OCI-M2 (cell line): ENCODE measurements around the gene KCNG2.
"Not testable (repeated sequence)": the region's sequence is repeated elsewhere in the genome, so short reads cannot be mapped to it uniquely, and the experiment has no call there.

Experiments
- DNase-seq: peaks from one replicate; lab custom pipeline; 2025; ENCODE audit not compliant: unreplicated experiment; lab: John Stamatoyannopoulos, UW

Gene KCNG2

DNA sequence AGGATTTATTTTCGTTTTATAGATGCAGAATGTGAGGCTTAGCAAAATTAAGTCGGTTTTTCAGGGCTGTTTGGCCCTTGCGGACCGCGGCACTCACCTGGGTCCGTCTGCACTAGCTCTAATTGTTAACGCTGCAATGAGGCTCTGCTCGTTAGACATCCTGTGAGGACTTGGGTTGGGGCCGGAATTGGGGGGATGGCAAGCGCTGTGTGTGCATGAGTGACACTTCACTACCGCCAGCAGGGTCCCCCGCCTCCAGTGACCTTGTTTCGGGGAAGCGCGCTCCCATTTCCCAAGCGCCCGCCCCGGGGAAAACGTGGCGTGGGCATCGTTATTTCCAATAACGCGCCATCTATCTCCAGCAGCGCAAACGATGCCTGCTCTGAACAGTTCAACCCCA lies 54.2 kb downstream of the KCNG2 start:
- DNase-seq: no peak

DNA sequence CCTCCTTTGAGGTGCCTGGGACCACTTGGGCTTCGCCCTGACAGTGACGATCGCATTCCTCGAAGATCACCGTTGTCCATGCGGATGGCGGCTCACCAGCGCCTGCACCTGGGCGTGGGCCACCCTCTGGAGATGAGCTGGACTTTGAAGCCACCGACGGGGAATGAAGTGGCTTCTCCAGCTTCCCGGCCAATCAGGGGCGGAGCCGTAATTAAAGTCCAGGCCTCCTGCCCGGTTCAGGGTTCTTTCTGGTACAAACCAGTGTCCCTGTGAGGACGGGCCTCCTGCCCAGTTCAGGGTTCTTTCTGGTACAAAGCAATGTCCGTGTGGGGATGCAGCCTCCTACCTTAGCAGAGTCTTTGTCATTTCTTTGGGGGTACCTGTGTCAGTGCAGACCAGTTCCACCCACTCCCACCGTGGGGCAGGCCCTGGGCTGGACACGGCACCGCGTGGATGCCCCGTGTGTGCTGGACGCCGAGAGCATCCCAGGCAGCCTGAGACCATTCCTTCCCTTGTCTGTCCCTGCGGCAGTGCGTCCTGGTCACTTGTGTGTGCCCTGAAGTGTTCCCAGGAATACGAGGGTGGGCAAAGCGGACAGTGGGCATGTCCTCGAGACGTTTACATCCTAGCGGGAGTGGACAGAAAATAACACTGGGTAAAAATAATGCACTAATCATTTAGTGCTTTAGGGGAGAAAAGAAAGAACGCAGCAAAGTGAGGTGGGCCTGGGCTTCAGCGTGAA lies 55.0 kb downstream of the KCNG2 start:
- DNase-seq: no peak

DNA sequence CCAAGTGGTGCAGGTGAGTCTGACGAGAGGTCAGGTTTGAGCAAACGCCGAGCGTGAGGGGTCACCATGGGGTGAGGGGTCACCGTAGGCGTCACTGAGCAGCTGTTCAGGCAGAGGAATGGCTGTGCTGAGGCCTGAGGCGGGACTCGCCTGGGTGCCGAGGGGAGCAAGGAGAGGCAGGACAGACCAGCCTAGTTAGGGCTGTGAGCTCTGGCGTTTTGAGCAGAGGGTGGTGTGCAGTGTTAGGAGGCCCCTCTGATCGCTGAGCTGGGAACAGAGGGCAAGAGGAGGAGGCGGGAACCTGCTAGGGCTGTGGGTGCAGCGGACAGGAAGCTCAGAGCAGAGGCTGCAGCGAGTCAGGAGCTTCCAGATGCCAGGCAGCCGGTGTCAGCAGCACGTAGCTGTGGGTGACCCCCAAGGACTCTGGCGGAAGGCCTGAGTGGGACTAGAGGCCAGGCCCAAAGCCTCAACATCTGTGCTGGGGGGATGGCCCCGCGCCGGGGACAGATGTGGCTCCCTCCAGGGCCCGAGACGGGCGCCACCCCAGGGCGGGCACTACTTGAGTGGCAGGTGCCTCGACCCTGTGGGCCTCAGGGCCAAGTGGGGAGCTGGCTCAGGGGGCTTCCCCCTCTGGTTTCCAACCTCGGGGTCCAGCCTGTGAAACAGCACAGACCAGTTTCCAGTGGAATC lies 55.7 kb downstream of the KCNG2 start:
- DNase-seq: no peak

DNA sequence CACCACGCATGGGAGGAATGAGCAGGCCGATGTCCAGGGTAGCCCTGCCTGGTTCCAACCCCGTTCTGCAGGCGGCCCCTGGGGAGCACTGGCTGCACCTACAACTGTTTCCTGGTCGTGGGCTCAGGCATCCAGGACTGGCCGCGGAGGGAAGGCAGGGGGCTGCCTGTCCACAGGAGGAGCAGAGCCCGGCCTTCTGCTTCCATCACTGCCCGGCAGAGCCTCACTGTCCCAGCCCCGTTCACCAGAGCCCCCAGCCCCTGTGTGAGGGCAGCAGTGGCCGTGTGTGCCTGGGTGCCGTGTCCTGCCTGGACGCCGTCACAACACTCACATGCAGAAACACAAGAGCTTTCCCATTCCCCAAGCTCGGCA lies 56.2 kb downstream of the KCNG2 start:
- no peak for DNase-seq

DNA sequence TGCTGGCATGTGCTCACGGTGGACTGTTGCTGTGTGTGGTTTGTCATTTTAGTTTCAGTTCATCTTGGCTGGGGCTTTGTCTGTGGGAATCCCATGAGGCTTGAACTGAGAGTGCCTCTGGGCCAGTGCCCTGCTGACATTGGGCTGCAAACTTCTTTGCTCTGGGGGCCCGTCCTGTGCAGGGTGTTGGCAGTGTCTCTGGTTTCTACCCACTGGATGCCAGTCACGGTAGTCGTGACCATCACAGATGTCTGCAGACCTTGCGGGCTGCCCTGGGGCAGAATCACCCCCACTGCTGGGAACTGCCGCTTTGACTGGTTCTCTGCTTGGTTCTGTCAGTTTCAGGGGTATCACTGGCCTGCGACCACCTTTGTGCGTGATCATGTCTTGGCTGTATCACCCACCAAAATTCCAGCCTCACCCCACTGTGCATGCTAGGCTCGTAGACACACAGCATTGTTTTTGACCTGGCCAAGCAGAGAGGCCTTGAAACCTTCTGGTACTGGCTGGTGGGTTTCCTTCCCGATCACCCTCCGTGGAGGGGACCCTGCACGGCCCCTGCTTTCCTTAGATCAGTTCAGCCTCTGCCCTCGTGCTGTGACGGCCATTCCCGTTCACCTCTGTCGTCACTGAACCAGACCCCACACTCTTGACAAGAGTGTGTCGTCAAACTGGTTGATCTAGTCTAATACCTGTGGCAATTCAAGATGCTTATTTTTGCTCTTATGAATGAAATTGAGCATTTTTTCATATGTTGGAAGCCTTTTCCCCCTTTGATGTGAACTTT lies 57.6 kb downstream of the KCNG2 start:
- no peak for DNase-seq

DNA sequence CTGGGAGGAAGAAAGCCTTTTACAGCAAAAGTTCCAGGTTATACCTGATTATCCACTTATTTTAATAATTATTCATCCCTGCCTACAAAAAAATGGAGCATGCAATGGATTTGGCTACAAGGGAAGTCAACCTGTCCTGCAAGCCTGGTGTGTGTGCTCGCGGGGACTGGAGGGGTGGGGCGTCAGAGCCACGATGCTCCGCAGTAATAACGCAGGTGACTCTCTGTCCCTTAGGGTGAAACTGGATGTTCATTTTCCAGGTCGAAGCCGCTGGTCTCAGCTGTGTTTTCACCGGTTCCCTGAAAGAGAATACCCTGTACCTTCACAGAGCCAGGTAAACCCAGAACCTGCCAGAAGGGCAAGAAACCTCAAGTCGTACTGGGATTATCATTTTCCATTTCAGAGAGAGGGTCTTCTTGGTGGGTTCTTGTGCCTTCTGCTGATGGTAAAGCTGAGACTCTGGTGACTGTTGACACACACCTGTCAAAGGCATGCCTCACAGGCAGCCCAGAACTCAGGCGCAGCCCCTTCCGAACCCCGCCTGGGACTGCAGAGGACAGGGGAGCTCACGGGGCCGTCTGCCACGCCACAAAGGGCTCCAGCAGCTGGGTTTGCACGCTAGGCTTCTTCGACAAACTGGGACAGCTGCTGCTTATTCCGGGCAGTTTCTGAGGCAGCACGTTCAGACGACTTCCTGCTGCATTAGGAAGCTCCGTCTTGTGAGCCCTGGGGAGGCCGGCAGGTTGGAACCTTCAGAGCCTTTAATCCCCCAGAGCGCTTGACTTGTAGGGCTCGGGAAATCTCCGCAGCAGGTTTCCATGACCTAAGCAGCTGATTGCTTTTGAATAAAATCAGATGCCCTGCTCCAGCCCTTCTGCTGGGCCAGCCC lies 58.6 kb downstream of the KCNG2 start:
- DNase-seq: no peak

DNA sequence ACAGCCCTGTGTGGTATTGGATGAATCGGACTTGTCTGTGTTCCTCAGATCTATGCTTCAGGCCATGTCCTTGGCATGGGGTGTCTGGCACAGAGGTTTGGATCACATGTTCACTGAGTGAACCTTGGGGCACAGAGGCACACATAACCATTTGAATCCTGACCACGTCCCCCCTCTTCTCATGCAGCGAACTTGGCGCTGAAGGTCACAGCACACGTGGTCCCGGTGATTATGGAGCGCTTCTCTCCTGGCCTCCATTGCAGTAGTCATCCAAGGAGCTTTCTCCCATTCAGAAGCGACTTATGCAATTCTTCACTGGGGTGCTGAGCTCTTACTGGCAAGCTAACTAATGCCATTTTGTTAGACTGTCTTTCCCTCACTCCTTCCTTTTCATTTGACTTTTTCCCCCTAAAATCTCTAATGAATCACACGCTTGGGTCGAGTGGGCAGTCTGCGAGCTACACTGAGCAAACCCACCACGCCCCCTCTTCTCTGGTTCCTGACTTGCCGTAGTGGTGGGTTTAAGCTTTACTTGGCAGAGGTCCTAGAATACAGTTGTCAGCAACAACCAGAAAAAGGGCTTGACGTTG lies 59.4 kb downstream of the KCNG2 start:
- no peak for DNase-seq

DNA sequence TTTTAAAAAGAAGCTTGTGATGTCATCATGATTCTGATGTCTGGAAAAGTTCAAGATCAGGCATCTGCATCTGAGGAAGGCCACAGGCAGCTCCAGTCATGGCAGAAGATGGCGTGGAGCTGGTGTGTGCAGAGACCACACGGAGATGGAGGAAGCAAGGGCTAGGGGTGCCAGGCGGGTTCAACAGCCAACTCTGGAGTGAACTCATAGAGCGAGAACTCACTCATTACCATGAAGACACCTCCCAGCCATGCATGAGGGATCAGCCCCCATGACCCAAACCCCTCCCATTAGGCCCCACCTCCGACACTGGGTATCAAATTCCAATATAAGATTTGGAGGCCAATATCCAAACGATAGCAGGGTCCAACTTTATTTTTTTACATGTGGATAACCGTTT lies 61.6 kb downstream of the KCNG2 start:
- no peak for DNase-seq

DNA sequence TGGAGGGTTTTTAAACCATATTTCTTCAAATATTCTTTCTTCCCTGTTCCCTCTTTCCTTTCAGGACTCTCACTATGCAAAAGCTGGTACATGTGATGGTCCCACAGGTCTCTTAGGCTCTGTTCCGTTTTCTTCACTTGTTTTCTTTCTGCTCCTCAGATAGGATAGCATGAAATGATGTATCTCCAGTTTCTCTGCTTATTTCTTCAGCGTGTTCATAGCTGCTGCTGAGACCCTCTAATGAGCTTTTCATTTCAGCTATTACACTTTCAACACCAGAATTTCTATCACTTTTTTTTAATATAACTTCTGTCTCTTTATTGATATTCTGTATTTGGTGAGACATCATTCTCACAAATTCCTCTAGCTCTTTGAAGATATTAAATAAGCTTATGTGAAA lies 63.9 kb downstream of the KCNG2 start:
- no peak for DNase-seq

DNA sequence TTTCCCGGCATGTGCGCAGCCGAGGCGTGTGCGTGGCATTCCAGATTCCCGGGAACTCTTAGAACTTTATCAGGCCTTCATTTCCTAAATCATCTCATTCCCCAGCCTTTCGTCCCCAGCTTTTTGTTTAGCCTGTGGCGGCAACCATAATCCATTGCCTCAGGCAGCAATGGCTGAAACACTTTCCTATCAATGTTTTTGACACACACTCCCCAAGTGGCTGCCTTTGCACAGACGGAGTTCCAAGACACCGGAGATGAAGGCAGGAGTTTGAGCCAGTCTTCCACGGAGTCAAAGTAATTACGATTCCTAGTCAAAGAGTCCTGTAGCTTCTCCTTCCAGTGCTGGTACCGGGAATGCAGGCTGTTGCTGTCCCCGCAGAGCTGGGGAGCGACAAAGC lies 64.8 kb downstream of the KCNG2 start:
- DNase-seq: no peak

DNA sequence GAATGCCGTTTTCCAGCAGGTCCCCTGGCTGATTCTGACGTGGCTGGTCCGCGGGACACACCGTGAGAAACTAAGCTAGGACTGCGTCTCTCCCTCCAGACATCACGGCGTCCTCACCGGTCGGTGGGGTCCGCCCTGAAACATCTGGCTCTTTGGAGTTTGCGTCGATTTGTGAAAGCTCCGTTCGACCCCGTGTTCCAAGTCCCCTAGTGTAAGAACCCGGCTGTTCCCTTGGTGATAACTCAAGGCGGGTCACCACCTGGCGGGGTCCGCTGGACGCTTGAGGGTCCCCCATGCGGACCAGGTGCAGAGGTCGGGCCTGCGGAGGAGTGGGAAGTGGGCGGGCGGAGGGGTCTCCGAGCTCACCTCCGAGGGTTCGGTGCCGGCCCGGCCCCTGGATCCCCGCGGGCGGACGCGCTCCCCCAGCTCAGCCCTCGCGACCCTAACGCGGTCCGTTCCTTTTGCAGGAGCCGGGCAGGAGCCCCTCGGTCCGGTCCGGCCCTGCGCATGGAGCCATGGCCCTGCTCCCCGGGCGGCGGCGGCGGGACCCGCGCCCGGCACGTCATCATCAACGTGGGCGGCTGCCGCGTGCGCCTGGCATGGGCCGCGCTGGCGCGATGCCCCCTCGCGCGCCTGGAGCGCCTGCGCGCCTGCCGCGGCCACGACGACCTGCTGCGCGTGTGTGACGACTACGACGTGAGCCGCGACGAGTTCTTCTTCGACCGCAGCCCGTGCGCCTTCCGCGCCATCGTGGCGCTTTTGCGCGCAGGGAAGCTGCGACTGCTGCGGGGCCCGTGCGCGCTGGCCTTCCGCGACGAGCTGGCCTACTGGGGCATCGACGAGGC lies 65.6 kb downstream of the KCNG2 start:
- no peak for DNase-seq

DNA sequence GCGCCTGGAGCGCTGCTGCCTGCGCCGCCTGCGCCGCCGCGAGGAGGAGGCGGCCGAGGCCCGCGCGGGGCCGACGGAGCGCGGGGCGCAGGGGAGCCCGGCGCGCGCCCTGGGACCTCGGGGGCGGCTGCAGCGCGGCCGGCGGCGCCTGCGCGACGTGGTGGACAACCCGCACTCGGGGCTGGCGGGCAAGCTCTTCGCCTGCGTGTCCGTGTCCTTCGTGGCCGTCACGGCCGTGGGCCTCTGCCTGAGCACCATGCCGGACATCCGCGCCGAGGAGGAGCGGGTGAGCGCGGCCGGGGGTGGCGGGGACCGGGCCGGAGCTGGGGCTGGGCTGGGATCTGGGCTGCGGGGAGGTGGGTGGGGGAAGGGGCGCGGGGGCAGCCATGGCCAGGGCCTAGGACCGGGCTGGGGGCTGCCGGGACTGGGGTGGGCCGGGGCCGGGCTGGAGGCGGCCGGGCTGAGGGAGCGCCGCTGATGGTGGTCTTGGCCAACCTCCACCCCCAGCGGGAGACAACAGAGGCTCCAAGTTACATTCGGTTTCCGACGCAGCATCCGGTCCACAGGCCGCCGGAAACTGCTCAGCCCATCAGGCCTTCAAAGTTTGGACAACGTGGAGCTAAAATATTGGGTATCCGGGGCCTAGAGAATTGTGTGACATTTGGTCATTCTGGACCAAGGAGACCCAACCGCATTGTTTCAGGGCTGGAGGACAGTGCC lies 66.4 kb downstream of the KCNG2 start:
- DNase-seq: no peak

DNA sequence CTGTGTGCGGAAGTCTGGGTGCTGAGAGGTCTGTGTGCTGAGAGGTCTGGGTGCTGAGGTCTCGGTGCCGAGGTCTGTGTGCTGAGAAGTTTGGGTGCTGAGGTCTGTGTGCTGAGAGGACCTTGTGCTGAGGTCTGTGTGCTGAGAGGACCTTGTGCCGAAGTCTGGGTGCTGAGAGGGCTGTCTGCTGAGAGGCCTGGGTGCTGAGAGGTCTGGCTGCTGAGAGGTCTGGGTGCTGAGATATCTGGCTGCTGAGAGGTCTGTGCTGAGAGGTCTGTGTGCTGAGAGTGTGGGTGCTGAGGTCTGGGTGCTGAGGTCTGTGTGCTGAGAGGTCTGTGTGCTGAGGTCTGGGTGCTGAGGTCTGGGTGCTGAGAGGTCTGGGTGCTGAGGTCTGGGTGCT lies 67.2 kb downstream of the KCNG2 start:
- DNase-seq: not testable (repeated sequence)

DNA sequence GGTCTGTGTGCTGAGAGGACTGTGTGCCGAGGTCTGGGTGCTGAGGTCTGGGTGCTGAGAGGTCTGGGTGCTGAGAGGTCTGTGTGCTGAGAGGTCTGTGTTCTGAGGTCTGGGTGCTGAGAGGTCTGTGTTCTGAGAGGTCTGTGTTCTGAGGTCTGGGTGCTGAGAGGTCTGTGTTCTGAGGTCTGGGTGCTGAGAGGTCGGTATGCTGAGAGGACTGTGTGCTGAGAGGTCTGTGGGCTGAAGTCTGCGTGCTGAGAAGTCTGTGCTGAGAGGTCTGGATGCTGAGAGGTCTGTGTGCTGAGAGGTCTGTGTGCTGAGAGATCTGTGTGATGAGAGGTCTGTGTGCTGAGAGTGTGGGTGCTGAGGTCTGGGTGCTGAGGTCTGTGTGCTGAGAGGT lies 68.2 kb downstream of the KCNG2 start:
- not testable (repeated sequence) for DNase-seq

DNA sequence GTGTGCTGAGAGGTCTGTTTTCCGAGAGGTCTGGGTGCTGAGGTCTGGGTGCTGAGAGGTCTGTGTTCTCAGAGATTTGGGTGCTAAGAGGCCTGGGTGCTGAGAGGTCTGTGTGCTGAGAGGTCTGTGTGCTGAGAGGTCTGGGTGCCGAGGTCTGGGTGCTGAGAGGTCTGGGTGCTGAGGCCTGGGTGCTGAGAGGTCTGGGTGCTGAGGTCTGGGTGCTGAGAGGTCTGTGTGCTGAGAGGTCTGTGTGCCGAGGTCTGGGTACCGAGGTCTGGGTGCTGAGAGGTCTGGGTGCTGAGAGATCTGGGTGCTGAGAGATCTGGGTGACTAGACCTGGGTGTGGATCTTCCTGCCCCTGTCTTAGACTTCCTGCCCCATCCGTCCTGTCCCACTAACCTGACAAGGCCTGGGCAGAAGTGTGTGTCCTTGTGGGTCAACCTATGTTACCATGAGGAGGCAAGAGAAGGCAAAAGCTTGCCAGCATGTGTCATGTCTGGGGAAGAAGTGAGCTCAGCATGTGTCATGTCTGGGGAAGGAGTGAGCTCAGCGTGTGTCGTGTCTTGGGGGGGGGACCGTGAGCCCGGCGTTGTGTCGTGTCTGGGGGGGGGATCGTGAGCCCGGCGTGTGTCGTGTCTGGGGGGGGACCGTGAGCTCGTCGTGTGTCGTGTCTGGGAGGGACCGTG lies 69.3 kb downstream of the KCNG2 start:
- DNase-seq: no peak

DNA sequence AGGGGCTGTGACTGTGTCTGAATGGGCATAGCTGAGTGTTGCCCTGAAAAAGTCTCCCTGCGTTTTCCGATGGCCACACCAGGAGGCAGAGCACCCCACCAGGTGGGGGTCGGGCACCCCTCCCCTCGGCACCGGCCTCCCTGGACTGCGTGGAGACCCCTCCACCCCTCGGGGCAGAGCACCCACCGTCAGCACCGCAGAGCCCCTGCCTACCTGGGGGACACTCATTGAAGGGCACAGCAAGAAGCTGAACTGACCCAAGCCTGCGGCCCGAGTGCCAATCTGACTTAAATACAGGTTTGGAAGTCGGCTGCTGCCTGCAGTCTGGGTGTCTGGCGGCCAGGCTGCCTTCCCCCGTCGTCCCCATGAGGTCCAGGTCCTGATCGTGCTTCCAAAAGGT lies 69.9 kb downstream of the KCNG2 start:
- no peak for DNase-seq

DNA sequence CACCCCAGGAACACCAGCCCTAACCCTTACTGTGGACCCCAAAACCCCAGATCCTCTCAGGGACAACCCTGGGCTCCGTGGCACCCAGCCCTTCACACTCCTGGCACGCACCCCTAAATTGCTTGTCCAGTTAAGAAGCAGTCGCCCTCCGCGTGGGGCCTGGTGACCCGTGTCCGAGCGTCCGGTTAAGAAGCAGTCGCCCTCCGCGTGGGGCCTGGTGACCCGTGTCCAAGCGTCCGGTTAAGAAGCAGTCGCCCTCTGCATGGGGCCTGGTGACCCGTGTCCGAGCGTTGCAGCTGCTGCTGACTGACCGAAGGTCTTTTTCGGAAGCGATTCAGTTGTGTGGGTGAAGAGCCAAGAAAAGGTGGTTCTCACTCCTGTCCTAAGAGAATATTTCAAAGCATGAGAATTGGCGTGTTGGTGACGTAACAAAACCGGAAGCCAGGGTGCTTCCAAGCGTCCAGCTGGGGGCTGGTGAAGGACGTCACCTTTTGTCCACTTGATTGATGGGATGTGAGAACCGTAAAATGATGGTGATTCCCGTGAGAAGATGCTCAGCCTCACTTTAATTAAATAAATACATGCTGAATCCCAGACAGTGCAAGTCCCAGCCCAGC lies 70.5 kb downstream of the KCNG2 start:
- DNase-seq: no peak
